ENCODE results near the gene RAD51B.

Gene RAD51B

GRCh38 chr14:67934862-67935261, 115.3 kb downstream of the RAD51B start:
- TF ChIP-seq CTCF (IDR thresholded peaks at IDR 0.05; ENCODE audit: insufficient read depth, missing control alignments), result no peak
- DNase-seq (ENCODE audit: insufficient read length, low spot score) (no peak), FAIRE-seq (no peak)

- DNase-seq (ENCODE audit: insufficient read length, low spot score), result no peak
- TF ChIP-seq CTCF (IDR thresholded peaks at IDR 0.05; ENCODE audit: insufficient read depth, missing control alignments), result no peak
- FAIRE-seq, result no peak
Measured at GRCh38 chr14:67935371-67935770, 115.8 kb downstream of the RAD51B start.

- no peak for TF ChIP-seq CTCF (IDR thresholded peaks at IDR 0.05; ENCODE audit: insufficient read depth, missing control alignments)
- FAIRE-seq (no peak), DNase-seq (ENCODE audit: insufficient read length, low spot score) (no peak)
Measured at GRCh38 chr14:67938071-67938470, 118.5 kb downstream of the RAD51B start.

GRCh38 chr14:67940486-67941455, 121.2 kb downstream of the RAD51B start:
- TF ChIP-seq CTCF (IDR thresholded peaks at IDR 0.05; ENCODE audit: insufficient read depth, missing control alignments), result no peak
- no peak for FAIRE-seq
- DNase-seq (ENCODE audit: insufficient read length, low spot score), result no peak

GRCh38 chr14:67941456-67942018, 122.0 kb downstream of the RAD51B start:
- DNase-seq (ENCODE audit: insufficient read length, low spot score) (no peak), FAIRE-seq (no peak)
- TF ChIP-seq CTCF (IDR thresholded peaks at IDR 0.05; ENCODE audit: insufficient read depth, missing control alignments), result no peak

GRCh38 chr14:67942080-67942710, 122.6 kb downstream of the RAD51B start:
- DNase-seq (ENCODE audit: insufficient read length, low spot score) (no peak), FAIRE-seq (no peak)
- no peak for TF ChIP-seq CTCF (IDR thresholded peaks at IDR 0.05; ENCODE audit: insufficient read depth, missing control alignments)
